Measurements from ENCODE around the gene ACOT7. TPM values are rescaled to one million over a fixed set of nuclear protein-coding genes. Genes with fewer than 3 reads are reported as not detected.
"Not testable (repeated sequence)": the region's sequence is repeated elsewhere in the genome, so short reads cannot be mapped to it uniquely, and the experiment has no call there.

Gene ACOT7
- total and polyA plus RNA-seq, 10 donors, result 10.6 to 31.5 (median 20.3) TPM

- H3K9me3 ChIP-seq, result peaks cover 0 to 11% (median 2%) of the 10 kb centered on the region in 8 donors
- H3K27me3 ChIP-seq (replicated peaks in 1 of 7), result no peaks in the 10 kb centered on the region
- no peak for DNase-seq
- TF ChIP-seq CTCF (IDR thresholded peaks at IDR 0.05 in 8 of 11, conservative IDR thresholded peaks at IDR 0.05 in 3 of 11) (no peak), POLR2A (IDR thresholded peaks at IDR 0.05) (no peak), POLR2AphosphoS5 (IDR thresholded peaks at IDR 0.05) (no peak)
- H3K36me3 ChIP-seq, result no peaks in the 10 kb centered on the region
- no peak overlapping the region for H3K4me3 ChIP-seq
- peaks cover 4 to 41% (median 12%) of the 10 kb centered on the region in 6 donors for H3K4me1 ChIP-seq
- intact Hi-C loops (cut with DNase I; ENCODE audit: low total_unique reads), result no loop called here
- WGBS, 5 donors, result 88 to 99% (median 96%) methylated on average over 6 to 9 of the region's 9 CpGs
- no peak overlapping the region for H3K27ac ChIP-seq
Measured at GRCh38 chr1:6367381-6368012, 26.1 kb downstream of the ACOT7 start.

DNA sequence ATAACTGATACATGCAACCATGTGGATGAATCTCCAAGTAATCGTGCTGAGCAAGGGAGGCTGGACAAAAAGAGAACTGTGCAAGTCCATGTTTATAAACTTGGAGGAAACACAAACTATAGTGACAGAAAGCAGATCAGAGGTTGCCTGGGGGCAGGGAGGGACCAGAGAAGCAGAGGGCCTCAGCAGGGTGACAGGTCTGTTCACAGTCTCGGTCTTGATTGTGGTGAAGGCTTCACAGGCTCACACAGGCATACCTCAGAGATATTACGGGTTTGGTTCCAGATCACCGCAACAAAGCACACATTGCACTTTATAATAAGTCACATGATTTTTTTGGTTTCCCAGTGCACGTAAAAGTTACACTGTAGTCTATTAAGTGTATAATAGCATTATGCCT lies 28.5 kb downstream of the ACOT7 start:
- no peak for TF ChIP-seq POLR2AphosphoS5 (IDR thresholded peaks at IDR 0.05)
- TF ChIP-seq CTCF (IDR thresholded peaks at IDR 0.05 in 8 of 11, conservative IDR thresholded peaks at IDR 0.05 in 3 of 11), result no peak
- TF ChIP-seq POLR2A (IDR thresholded peaks at IDR 0.05), result no peak
- Histone ChIP-seq H3K27ac (peak overlapping the region in 1 of 8 donors; percentile 46), H3K27me3 (replicated peaks in 1 of 7) (no peaks in the 10 kb centered on the region), H3K4me1 (peaks cover 12 to 62% (median 23%) of the 10 kb centered on the region in 6 donors), H3K36me3 (no peaks in the 10 kb centered on the region), H3K9me3 (peaks cover 0 to 11% (median 2%) of the 10 kb centered on the region in 8 donors), H3K4me3 (no peak overlapping the region)
- WGBS, 5 donors, result 53 to 72% (median 58%) methylated on average over 5 of the region's 5 CpGs
- intact Hi-C loops (cut with DNase I; ENCODE audit: low total_unique reads), result no loop called here
- DNase-seq, result no peak

DNA sequence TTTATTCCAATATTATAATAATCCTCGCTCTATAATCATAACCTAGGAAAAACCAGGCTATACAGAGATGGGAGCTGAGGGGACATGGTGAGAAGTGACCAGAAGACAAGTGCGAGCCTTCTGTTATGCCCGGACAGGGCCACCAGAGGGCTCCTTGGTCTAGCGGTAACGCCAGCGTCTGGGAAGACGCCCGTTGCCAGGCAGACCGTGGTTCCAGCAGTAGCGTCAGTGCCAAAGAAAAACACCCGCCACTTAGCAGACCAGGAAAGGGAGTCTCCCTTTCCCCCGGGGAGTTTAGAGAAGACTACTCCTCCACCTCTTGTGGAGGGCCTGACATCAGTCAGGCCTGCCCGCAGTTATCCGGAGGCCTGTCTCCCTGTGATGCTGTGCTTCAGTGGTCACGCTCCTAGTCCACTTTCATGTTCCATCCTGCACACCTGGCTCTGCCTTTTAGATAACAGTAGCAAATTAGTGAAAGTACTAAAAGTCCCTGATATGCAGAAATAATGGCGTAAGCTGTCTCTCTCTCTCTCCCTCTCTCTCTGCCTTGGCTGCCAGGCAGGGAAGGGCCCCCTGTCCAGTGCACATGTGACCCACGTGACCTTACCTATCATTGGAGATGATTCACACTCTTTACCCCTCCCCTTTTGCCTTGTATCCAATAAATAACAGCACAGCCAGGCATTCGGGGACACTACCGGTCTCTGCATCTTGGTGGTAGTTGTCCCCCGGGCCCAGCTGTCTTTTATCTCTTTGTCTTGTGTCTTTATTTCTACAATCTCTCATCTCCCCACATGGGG lies 30.3 kb downstream of the ACOT7 start:
- intact Hi-C loops (cut with DNase I; ENCODE audit: low total_unique reads), result loop anchor here (5.0 kb wide), 1 partner anchor 39 kb away; no protein-coding TSS in a partner anchor
- not testable (repeated sequence) for H3K36me3 ChIP-seq; H3K27me3 ChIP-seq (replicated peaks in 1 of 7); DNase-seq
- TF ChIP-seq CTCF (IDR thresholded peaks at IDR 0.05 in 8 of 11, conservative IDR thresholded peaks at IDR 0.05 in 3 of 11), result peak; percentile 45 to 82 (median 75)
- peak in 2 of 3 donors; percentile 32 to 56 for TF ChIP-seq POLR2AphosphoS5 (IDR thresholded peaks at IDR 0.05)
- peaks cover 28 to 77% (median 41%) of the 10 kb centered on the region in 6 donors for H3K4me1 ChIP-seq
- peaks cover 0 to 11% (median 2%) of the 10 kb centered on the region in 8 donors for H3K9me3 ChIP-seq
- H3K27ac ChIP-seq, result peak overlapping the region in 2 of 8 donors; percentile 5 to 11
- peak overlapping the region in 1 of 8 donors; percentile 28 for H3K4me3 ChIP-seq
- 33 to 61% (median 42%) methylated on average over 20 of the region's 20 CpGs for WGBS, 5 donors
